IMR-90 (cell line): ENCODE measurements around the gene ARHGEF33. TPM values are rescaled to one million over a fixed set of nuclear protein-coding genes. Genes with fewer than 3 reads are reported as not detected.

Experiments
- ATAC-seq: fragments of 200-7000 bp; cut with Tn5 transposase; 2 replicates; pipeline ENCODE4 v1.9.1; 2020; ENCODE audit warnings: low read depth, mild to moderate bottlenecking, moderate library complexity
- BruUV-seq: library from RNA; stranded (reverse); fragments of 400-500 nt; replicated peaks from 2 replicates; lab custom pipeline; 2021; lab: Mats Ljungman, UMichigan
- CTCF ChIA-PET: fragments of 300-600 bp; formaldehyde crosslinking; extraction: SDS; loops from one replicate; lab custom pipeline; 2021; ENCODE audit warnings: antibody characterized with exemption; lab: Yijun Ruan, JAX
- POLR2A ChIA-PET: fragments of 300-600 bp; sonication (Branson Sonifier 250); formaldehyde crosslinking; loops from one replicate; lab custom pipeline; 2022; ENCODE audit warnings: antibody characterized with exemption; ENCODE audit not compliant: unreplicated experiment; lab: Charles Lee
- DNase-seq: peaks from one replicate; pipeline ENCODE4 v3.0.0; 2013
- H2AFZ ChIP-seq: replicated peaks from 2 replicates; pipeline ENCODE3; 2013; ENCODE audit warnings: low read length, mild to moderate bottlenecking; ENCODE audit not compliant: poor library complexity
- H2AK5ac ChIP-seq: 2 replicates; pipeline ENCODE4 v1.6.1; 2013; ENCODE audit warnings: low read depth, low read length, inconsistent platforms
- H2AK9ac ChIP-seq: replicated peaks from 2 replicates; pipeline ENCODE3; 2013; ENCODE audit warnings: mild to moderate bottlenecking, low read depth, low read length, moderate library complexity; ENCODE audit not compliant: poor library complexity
- H2BK120ac ChIP-seq: 2 replicates; pipeline ENCODE4 v1.6.1; 2013; ENCODE audit warnings: low read depth, low read length, inconsistent platforms
- H2BK15ac ChIP-seq: 3 replicates; pipeline ENCODE4 v1.6.1; 2013; ENCODE audit warnings: low read depth, low read length, inconsistent platforms
- H2BK20ac ChIP-seq: 2 replicates; pipeline ENCODE4 v1.6.1; 2013; ENCODE audit warnings: low read depth, mild to moderate bottlenecking, inconsistent platforms, low read length, moderate library complexity
- H2BK5ac ChIP-seq: 2 replicates; pipeline ENCODE4 v1.6.1; 2013; ENCODE audit warnings: mild to moderate bottlenecking, low read depth, low read length, inconsistent platforms; ENCODE audit not compliant: poor library complexity, severe bottlenecking
- H3K14ac ChIP-seq: replicated peaks from 2 replicates; pipeline ENCODE4 v1.6.1; 2013; ENCODE audit warnings: low read depth, low read length, inconsistent platforms
- H3K18ac ChIP-seq: 2 replicates; pipeline ENCODE4 v1.6.1; 2013; ENCODE audit warnings: low read depth, low read length, control low read depth
- H3K23ac ChIP-seq: 2 replicates; pipeline ENCODE4 v1.6.1; 2013; ENCODE audit warnings: low read depth, low read length, inconsistent platforms
- H3K27ac ChIP-seq: 2 replicates; pipeline ENCODE4 v1.5.1; 2013; ENCODE audit warnings: mild to moderate bottlenecking, control low read depth, low read length; ENCODE audit not compliant: insufficient read depth
- H3K27me3 ChIP-seq: 2 replicates; pipeline ENCODE4 v1.6.1; 2013; ENCODE audit warnings: low read length; ENCODE audit not compliant: control insufficient read depth, insufficient read depth
- H3K36me3 ChIP-seq: 2 replicates; pipeline ENCODE4 v1.6.1; 2013; ENCODE audit warnings: low read length, mixed read lengths; ENCODE audit not compliant: control insufficient read depth, insufficient read depth
- H3K4ac ChIP-seq: 2 replicates; pipeline ENCODE4 v1.6.1; 2013; ENCODE audit warnings: low read depth, low read length, inconsistent platforms
- H3K4me1 ChIP-seq: 2 replicates; pipeline ENCODE4 v1.6.1; 2013; ENCODE audit warnings: low read length, mixed read lengths; ENCODE audit not compliant: control insufficient read depth, insufficient read depth
- H3K4me2 ChIP-seq: 2 replicates; pipeline ENCODE4 v1.6.1; 2013; ENCODE audit warnings: low read depth, mild to moderate bottlenecking, control low read depth, low read length, moderate library complexity
- H3K4me3 ChIP-seq: 2 replicates; pipeline ENCODE4 v1.5.1; 2013; ENCODE audit warnings: low read depth, mild to moderate bottlenecking, control low read depth, low read length, moderate library complexity; ENCODE audit not compliant: insufficient read depth
- H3K56ac ChIP-seq: 2 replicates; pipeline ENCODE4 v1.6.1; 2013; ENCODE audit warnings: low read length, inconsistent platforms; ENCODE audit not compliant: insufficient read depth; ENCODE audit errors: extremely low read depth
- H3K79me1 ChIP-seq, 2 experiments: 2 replicates each; pipeline ENCODE4 v1.6.1; 2013; ENCODE audit warnings: low read length in 2 of 2, inconsistent platforms in 1 of 2, low read depth in 1 of 2
- H3K9ac ChIP-seq: 2 replicates; pipeline ENCODE4 v1.6.1; 2013; ENCODE audit warnings: low read depth, low read length, control low read depth
- H3K9me1 ChIP-seq: 2 replicates; pipeline ENCODE4 v1.6.1; 2013; ENCODE audit warnings: low read length, inconsistent platforms; ENCODE audit not compliant: insufficient read depth
- H3K9me3 ChIP-seq: 2 replicates; pipeline ENCODE4 v1.6.1; 2013; ENCODE audit warnings: low read length; ENCODE audit not compliant: control insufficient read depth, insufficient read depth
- H4K20me1 ChIP-seq: 2 replicates; pipeline ENCODE4 v1.6.1; 2013; ENCODE audit warnings: low read length, inconsistent platforms; ENCODE audit not compliant: insufficient read depth
- H4K5ac ChIP-seq: 2 replicates; pipeline ENCODE4 v1.6.1; 2013; ENCODE audit warnings: mild to moderate bottlenecking, low read depth, low read length, control low read depth
- H4K8ac ChIP-seq, 2 experiments: 2 replicates each; pipeline ENCODE4 v1.6.1; 2013; ENCODE audit warnings: low read depth in 2 of 2, low read length in 2 of 2, control low read depth in 1 of 2, inconsistent platforms in 1 of 2
- H4K91ac ChIP-seq: 2 replicates; pipeline ENCODE4 v1.6.1; 2013; ENCODE audit warnings: low read depth, low read length, inconsistent platforms; ENCODE audit not compliant: insufficient read depth
- CEBPB ChIP-seq: IDR thresholded peaks from 2 replicates; pipeline ENCODE4 v1.6.1; 2012; ENCODE audit warnings: low read depth, low read length, improper control_type of control experiment
- MAFK ChIP-seq: IDR thresholded peaks from 2 replicates; pipeline ENCODE4 v1.6.1; 2012; ENCODE audit warnings: low read depth, low read length, improper control_type of control experiment
- WGBS, 2 experiments: methylation state at CpG; one replicate each; pipeline versions ENCODE4 v1.1.5 to v1.1.7; 2013; ENCODE audit warnings: missing lambda C conversion rate in 2 of 2; ENCODE audit not compliant: insufficient read length in 1 of 2; ENCODE audit errors: extremely low coverage in 2 of 2; 5-methylcytosine and 5-hydroxymethylcytosine counted together
- dilution Hi-C: fragments of 300-500 bp; cut with HindIII; formaldehyde crosslinking; loops from one replicate; pipeline ENCODE4 v1.14.3; 2018; ENCODE audit warnings: low sequenced_read_pairs; ENCODE audit not compliant: unreplicated experiment
- in situ Hi-C: fragments of 300-500 bp; cut with MboI; formaldehyde crosslinking; loops from 3 replicates; pipeline ENCODE4 v1.14.3; 2019; ENCODE audit warnings: low sequenced_read_pairs, inconsistent platforms, mixed read lengths
- intact Hi-C: fragments of 100-400 bp; cut with micrococcal nuclease; formaldehyde crosslinking; loops from 2 replicates; pipeline ENCODE4 v1.10.0; 2022
- polyA plus RNA-seq, 3 experiments: library from polyadenylated mRNA; depleted of rRNA; stranded (reverse); fragments of >200 nt; gene quantifications; 2 replicates each; pipeline ENCODE4 v1.2.3, GENCODE V29; 2012; ENCODE audit warnings: low replicate concordance in 1 of 3
- total RNA-seq: library from RNA; depleted of rRNA; stranded (reverse); fragments of >200 nt; gene quantifications from 2 replicates; pipeline ENCODE4 v1.2.3, GENCODE V29; 2012

Gene ARHGEF33
- total and polyA plus RNA-seq, 2 of the 4 experiments (the other 2 are of a cell fraction), result 0.18 to 0.21 TPM

- peaks cover 4% of the 10 kb centered on the region; the same call in 1 of the 2 replicates for H3K4me1 ChIP-seq
- TF ChIP-seq MAFK (no peak), CEBPB (peak; percentile 74)
- no peak overlapping the region for H4K91ac ChIP-seq
- H3K23ac ChIP-seq, result no peak overlapping the region
- CTCF ChIA-PET, result interaction anchor here (0.8 to 2.5 kb wide), 2 partner anchors 11 to 14 kb away, joined by 3 to 10 read pairs; no protein-coding TSS in a partner anchor
- H2AK9ac ChIP-seq, result no peak overlapping the region
- H2BK20ac ChIP-seq, result no peak overlapping the region
- H3K4me3 ChIP-seq, result no peak overlapping the region
- no peak overlapping the region for H3K4ac ChIP-seq
- in situ Hi-C loops (no loop called here), dilution Hi-C loops (no loop called here), intact Hi-C loops (no loop called here)
- H3K27ac ChIP-seq, result no peak overlapping the region
- no peaks in the 10 kb centered on the region for H3K79me1 ChIP-seq
- H3K56ac ChIP-seq, result no peak overlapping the region
- POLR2A ChIA-PET, result no interaction called here
- no peak overlapping the region for H2AK5ac ChIP-seq
- H3K18ac ChIP-seq, result no peak overlapping the region
- H3K4me2 ChIP-seq, result no peak overlapping the region
- H3K9me3 ChIP-seq, result no peaks in the 10 kb centered on the region
- no peaks in the 10 kb centered on the region for H4K20me1 ChIP-seq
- no CpG with 5 or more reads among the region's 3 CpGs for WGBS, 2 experiments
- no peak overlapping the region for H2BK120ac ChIP-seq
- no peaks in the 10 kb centered on the region for H3K36me3 ChIP-seq
- BruUV-seq, result no TSS peak
- ATAC-seq (no peak; the same call in 1 of the 2 replicates), DNase-seq (peak; percentile 86)
- H3K9me1 ChIP-seq, result 0 out of 2 replicates have a peak, but pooled peaks cover 3% of the 10 kb centered on the region
- no peak overlapping the region for H4K8ac ChIP-seq
- no peak overlapping the region for H3K14ac ChIP-seq
- H3K9ac ChIP-seq, result no peak overlapping the region
- no peak overlapping the region for H2AFZ ChIP-seq
- no peak overlapping the region for H2BK5ac ChIP-seq
- H2BK15ac ChIP-seq, result no peak overlapping the region
- no peaks in the 10 kb centered on the region for H3K27me3 ChIP-seq
- no peak overlapping the region for H4K5ac ChIP-seq
These were observed 44.0 kb downstream of the ARHGEF33 start for GRCh38 chr2:38933653-38934052.
